Measurements from ENCODE around the gene HDAC7.

HDAC7 gene

GRCh38 chr12:47854531-47854930 is 34.8 kb upstream of the HDAC7 start (continued):
- TF ChIP-seq, protein P1, sequence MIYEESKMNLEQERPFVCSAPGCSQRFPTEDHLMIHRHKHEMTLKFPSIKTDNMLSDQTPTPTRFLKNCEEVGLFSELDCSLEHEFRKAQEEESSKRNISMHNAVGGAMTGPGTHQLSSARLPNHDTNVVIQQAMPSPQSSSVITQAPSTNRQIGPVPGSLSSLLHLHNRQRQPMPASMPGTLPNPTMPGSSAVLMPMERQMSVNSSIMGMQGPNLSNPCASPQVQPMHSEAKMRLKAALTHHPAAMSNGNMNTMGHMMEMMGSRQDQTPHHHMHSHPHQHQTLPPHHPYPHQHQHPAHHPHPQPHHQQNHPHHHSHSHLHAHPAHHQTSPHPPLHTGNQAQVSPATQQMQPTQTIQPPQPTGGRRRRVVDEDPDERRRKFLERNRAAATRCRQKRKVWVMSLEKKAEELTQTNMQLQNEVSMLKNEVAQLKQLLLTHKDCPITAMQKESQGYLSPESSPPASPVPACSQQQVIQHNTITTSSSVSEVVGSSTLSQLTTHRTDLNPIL (CRISPR knock-in tag; IDR thresholded peaks at IDR 0.05; ENCODE audit: low read depth), result no peak
- no peak for TF ChIP-seq RARB (CRISPR knock-in tag; IDR thresholded peaks at IDR 0.05)
- TF ChIP-seq TCF4 (CRISPR knock-in tag; IDR thresholded peaks at IDR 0.05; ENCODE audit: borderline replicate concordance), result no peak

DNA sequence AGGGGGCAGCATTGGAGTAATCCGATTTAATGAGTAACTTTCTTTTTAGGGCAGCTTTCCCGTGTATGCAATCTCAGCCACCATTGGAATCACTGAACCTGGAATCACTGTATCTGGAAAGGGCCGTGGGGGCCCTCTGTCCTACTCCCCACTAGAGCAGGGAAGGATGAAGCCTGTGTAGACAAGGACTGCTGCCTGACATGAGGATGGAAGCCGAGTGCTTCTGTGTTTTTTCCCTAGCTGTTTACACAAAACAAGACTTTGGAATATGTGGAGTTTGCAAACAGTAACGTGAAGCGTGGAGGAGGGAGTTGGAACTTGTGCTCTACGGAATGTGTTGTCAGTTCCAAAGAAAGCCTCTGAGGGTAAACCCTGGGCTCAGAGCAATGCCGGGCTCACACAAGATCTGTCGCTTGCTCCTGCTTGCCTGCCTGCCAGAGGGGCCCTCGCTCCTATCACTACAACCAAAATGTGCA is 32.4 kb upstream of the HDAC7 start:
- no peak for TF ChIP-seq ZFP3 (CRISPR knock-in tag; IDR thresholded peaks at IDR 0.05)
- TF ChIP-seq ESRRG (CRISPR knock-in tag; IDR thresholded peaks at IDR 0.05), result no peak
- no peak for TF ChIP-seq BACH2 (CRISPR knock-in tag; IDR thresholded peaks at IDR 0.05; ENCODE audit: borderline replicate concordance)
- TF ChIP-seq ZNF565 (CRISPR knock-in tag; conservative IDR thresholded peaks at IDR 0.05; ENCODE audit: low read depth), result no peak
- TF ChIP-seq, protein P2, sequence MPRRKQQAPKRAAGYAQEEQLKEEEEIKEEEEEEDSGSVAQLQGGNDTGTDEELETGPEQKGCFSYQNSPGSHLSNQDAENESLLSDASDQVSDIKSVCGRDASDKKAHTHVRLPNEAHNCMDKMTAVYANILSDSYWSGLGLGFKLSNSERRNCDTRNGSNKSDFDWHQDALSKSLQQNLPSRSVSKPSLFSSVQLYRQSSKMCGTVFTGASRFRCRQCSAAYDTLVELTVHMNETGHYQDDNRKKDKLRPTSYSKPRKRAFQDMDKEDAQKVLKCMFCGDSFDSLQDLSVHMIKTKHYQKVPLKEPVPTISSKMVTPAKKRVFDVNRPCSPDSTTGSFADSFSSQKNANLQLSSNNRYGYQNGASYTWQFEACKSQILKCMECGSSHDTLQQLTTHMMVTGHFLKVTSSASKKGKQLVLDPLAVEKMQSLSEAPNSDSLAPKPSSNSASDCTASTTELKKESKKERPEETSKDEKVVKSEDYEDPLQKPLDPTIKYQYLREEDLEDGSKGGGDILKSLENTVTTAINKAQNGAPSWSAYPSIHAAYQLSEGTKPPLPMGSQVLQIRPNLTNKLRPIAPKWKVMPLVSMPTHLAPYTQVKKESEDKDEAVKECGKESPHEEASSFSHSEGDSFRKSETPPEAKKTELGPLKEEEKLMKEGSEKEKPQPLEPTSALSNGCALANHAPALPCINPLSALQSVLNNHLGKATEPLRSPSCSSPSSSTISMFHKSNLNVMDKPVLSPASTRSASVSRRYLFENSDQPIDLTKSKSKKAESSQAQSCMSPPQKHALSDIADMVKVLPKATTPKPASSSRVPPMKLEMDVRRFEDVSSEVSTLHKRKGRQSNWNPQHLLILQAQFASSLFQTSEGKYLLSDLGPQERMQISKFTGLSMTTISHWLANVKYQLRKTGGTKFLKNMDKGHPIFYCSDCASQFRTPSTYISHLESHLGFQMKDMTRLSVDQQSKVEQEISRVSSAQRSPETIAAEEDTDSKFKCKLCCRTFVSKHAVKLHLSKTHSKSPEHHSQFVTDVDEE (CRISPR knock-in tag; IDR thresholded peaks at IDR 0.05), result no peak
- no peak for TF ChIP-seq ZNF70 (CRISPR knock-in tag; IDR thresholded peaks at IDR 0.05)
- no peak for TF ChIP-seq POU6F1 (CRISPR knock-in tag; IDR thresholded peaks at IDR 0.05; ENCODE audit: borderline replicate concordance, low read depth)
- no peak for TF ChIP-seq TOX (CRISPR knock-in tag; IDR thresholded peaks at IDR 0.05; ENCODE audit: borderline replicate concordance)
- no peak for TF ChIP-seq ZC3H10 (CRISPR knock-in tag; IDR thresholded peaks at IDR 0.05)
- no peak for TF ChIP-seq CSDC2 (CRISPR knock-in tag; IDR thresholded peaks at IDR 0.05)
- no peak for TF ChIP-seq ZNF8 (CRISPR knock-in tag; IDR thresholded peaks at IDR 0.05)
- no peak for TF ChIP-seq CSRNP3 (CRISPR knock-in tag; IDR thresholded peaks at IDR 0.05)
- no peak for TF ChIP-seq ZFP30 (CRISPR knock-in tag; IDR thresholded peaks at IDR 0.05)
- no peak for TF ChIP-seq SNAI2 (CRISPR knock-in tag; IDR thresholded peaks at IDR 0.05)
- TF ChIP-seq RARB (CRISPR knock-in tag; IDR thresholded peaks at IDR 0.05), result no peak
- TF ChIP-seq, protein P1 (CRISPR knock-in tag; IDR thresholded peaks at IDR 0.05; ENCODE audit: low read depth), result no peak
- TF ChIP-seq PPARA (CRISPR knock-in tag; IDR thresholded peaks at IDR 0.05; ENCODE audit: borderline replicate concordance), result no peak
- no peak for TF ChIP-seq ISL1 (CRISPR knock-in tag; IDR thresholded peaks at IDR 0.05)
- no peak for TF ChIP-seq TCF4 (CRISPR knock-in tag; IDR thresholded peaks at IDR 0.05; ENCODE audit: borderline replicate concordance)
- ATAC-seq, result no peak

DNA sequence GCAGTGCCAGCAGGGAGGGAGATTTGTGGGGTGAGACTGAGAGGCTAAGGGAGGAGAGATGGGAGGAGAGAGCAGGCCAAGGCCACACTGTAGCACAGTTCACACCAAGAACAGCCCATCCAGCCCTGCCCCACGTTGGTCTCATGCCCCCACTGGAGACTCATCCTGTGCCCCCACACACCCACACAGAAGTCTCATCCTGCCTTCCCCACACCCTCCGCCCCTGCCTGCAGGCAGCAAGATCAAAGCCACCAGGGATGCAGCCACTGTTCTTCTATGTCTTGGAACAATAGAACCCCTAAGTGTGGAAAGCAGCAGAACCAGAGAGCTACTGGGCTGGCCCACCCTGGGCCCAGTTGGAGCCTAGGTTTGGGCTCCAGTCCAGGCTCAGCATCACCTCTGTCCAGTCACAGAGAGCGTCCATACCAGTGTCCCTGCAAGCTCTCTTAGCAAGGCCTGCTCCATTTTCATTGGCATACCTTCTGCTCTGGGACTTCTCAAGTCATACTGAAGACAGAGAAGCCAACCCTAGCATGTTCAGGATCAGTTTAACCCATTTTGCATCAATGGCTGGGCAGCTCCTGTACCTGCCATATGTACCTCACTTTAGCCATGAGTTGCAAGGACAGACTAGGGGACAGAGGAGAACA is 31.7 kb upstream of the HDAC7 start:
- TF ChIP-seq ZFP30 (CRISPR knock-in tag; IDR thresholded peaks at IDR 0.05), result no peak
- ATAC-seq, result no peak; the same call in 2 of the 3 replicates
